WTC11 (cell line): ENCODE data around the gene NDUFS7. TPM values are rescaled to one million over a fixed set of nuclear protein-coding genes. Genes with fewer than 3 reads are reported as not detected.

ENCODE experiments used
- ATAC-seq: fragments of 200-7000 bp; cut with Tn5 transposase; 2 replicates; pipeline ENCODE4 v1.10.0; 2021; ENCODE audit warnings: mild to moderate bottlenecking, moderate library complexity
- CTCF ChIA-PET: fragments of 300-600 bp; sonication (Branson Sonifier 250); formaldehyde crosslinking; loops from one replicate; lab custom pipeline; 2021; ENCODE audit warnings: antibody characterized with exemption; lab: Charles Lee
- POLR2A ChIA-PET: fragments of 350-600 bp; sonication (Branson Sonifier 250); formaldehyde crosslinking; loops from one replicate; lab custom pipeline; 2021; ENCODE audit warnings: antibody characterized with exemption; lab: Charles Lee
- DNase-seq: peaks from one replicate; pipeline ENCODE4 v3.0.0; 2021; ENCODE audit warnings: low spot score
- H3K27ac Mint-ChIP-seq: 2 replicates; pipeline ENCODE4 v1.8.0; 2021; ENCODE audit warnings: mixed read lengths
- H3K27me3 Mint-ChIP-seq: 2 replicates; pipeline ENCODE4 v1.8.0; 2021; ENCODE audit warnings: low read depth, mild to moderate bottlenecking, moderate library complexity, mixed read lengths
- H3K36me3 Mint-ChIP-seq: 2 replicates; pipeline ENCODE4 v1.8.0; 2021; ENCODE audit warnings: mixed read lengths
- H3K4me1 Mint-ChIP-seq: 2 replicates; pipeline ENCODE4 v1.8.0; 2022; ENCODE audit warnings: mixed read lengths
- H3K4me3 Mint-ChIP-seq: 2 replicates; pipeline ENCODE4 v1.8.0; 2021; ENCODE audit warnings: mild to moderate bottlenecking, moderate library complexity, mixed read lengths
- H3K9me3 Mint-ChIP-seq: 2 replicates; pipeline ENCODE4 v1.8.0; 2021; ENCODE audit warnings: mixed read lengths
- E2F4 ChIP-seq: sonication (generic); formaldehyde crosslinking; IDR thresholded peaks from 2 replicates; pipeline ENCODE4 v1.8.1; 2022; ENCODE audit warnings: low read depth, mild to moderate bottlenecking, moderate library complexity, missing genetic modification reagents, borderline replicate concordance
- ETV6 ChIP-seq: sonication (generic); formaldehyde crosslinking; IDR thresholded peaks from 2 replicates; pipeline ENCODE4 v1.8.1; 2022; ENCODE audit warnings: mild to moderate bottlenecking, missing genetic modification reagents
- GABPB1 ChIP-seq: sonication (generic); formaldehyde crosslinking; IDR thresholded peaks from 2 replicates; pipeline ENCODE4 v1.8.1; 2023; ENCODE audit warnings: mild to moderate bottlenecking, missing genetic modification reagents
- GRHL2 ChIP-seq: fragments of 250-450 bp; sonication (Bioruptor Pico); IDR thresholded peaks from 2 replicates; pipeline ENCODE4 v1.8.0; 2022; ENCODE audit warnings: mild to moderate bottlenecking, moderate library complexity; ENCODE audit not compliant: insufficient replicate concordance, severe bottlenecking
- GTF2I ChIP-seq: fragments of 250-450 bp; sonication (Bioruptor Pico); conservative IDR thresholded peaks from 2 replicates; pipeline ENCODE4 v1.4.0; 2021; ENCODE audit warnings: mild to moderate bottlenecking
- NR1H2 ChIP-seq: sonication (generic); formaldehyde crosslinking; IDR thresholded peaks from 2 replicates; pipeline ENCODE4 v1.9.0; 2021; ENCODE audit warnings: mild to moderate bottlenecking, moderate library complexity, missing genetic modification reagents
- NR3C1 ChIP-seq: sonication (generic); formaldehyde crosslinking; conservative IDR thresholded peaks from 2 replicates; pipeline ENCODE4 v1.8.1; 2023; ENCODE audit warnings: low read depth, mild to moderate bottlenecking, missing genetic modification reagents
- RELA ChIP-seq: sonication (generic); formaldehyde crosslinking; IDR thresholded peaks from 2 replicates; pipeline ENCODE4 v1.8.1; 2022; ENCODE audit warnings: missing genetic modification reagents, mild to moderate bottlenecking, borderline replicate concordance
- SOX15 ChIP-seq: fragments of 250-450 bp; sonication (Bioruptor Pico); IDR thresholded peaks from 2 replicates; pipeline ENCODE4 v1.9.0; 2021; ENCODE audit warnings: mild to moderate bottlenecking
- TP53 ChIP-seq: sonication (generic); formaldehyde crosslinking; IDR thresholded peaks from 2 replicates; pipeline ENCODE4 v1.8.1; 2023; ENCODE audit warnings: mild to moderate bottlenecking, missing genetic modification reagents
- USF2 ChIP-seq: sonication (generic); formaldehyde crosslinking; IDR thresholded peaks from 2 replicates; pipeline ENCODE4 v1.8.1; 2023; ENCODE audit warnings: mild to moderate bottlenecking, missing genetic modification reagents, moderate library complexity
- ZBTB43 ChIP-seq: sonication (generic); formaldehyde crosslinking; IDR thresholded peaks from 2 replicates; pipeline ENCODE4 v1.8.1; 2023; ENCODE audit warnings: mild to moderate bottlenecking, missing genetic modification reagents
- ZMAT4 ChIP-seq: fragments of 250-450 bp; sonication (Bioruptor Pico); IDR thresholded peaks from 2 replicates; pipeline ENCODE4 v1.9.0; 2021; ENCODE audit warnings: mild to moderate bottlenecking
- ZNF423 ChIP-seq: fragments of 250-450 bp; sonication (Bioruptor Pico); IDR thresholded peaks from 2 replicates; pipeline ENCODE4 v2.1.2; 2022; ENCODE audit warnings: mild to moderate bottlenecking, moderate library complexity
- total RNA-seq: library from RNA; stranded (reverse); gene quantifications from 3 replicates; pipeline ENCODE4 v1.2.3, GENCODE V29; 2021
- TF ChIP-seq, protein P1 (sequence below): sonication (generic); formaldehyde crosslinking; IDR thresholded peaks from 2 replicates; pipeline ENCODE4 v1.8.0; 2023; ENCODE audit warnings: mild to moderate bottlenecking, missing genetic modification reagents
- TF ChIP-seq, protein P2 (sequence below): sonication (generic); formaldehyde crosslinking; IDR thresholded peaks from 2 replicates; pipeline ENCODE4 v1.8.1; 2023; ENCODE audit warnings: mild to moderate bottlenecking, missing genetic modification reagents
- TF ChIP-seq, protein P3 (sequence below): sonication (generic); formaldehyde crosslinking; IDR thresholded peaks from 2 replicates; pipeline ENCODE4 v1.8.1; 2022; ENCODE audit warnings: low read depth, missing genetic modification reagents, borderline replicate concordance
- TF ChIP-seq, protein P4 (sequence below): fragments of 250-450 bp; sonication (Bioruptor Pico); IDR thresholded peaks from 2 replicates; pipeline ENCODE4 v1.9.0; 2021; ENCODE audit warnings: moderate library complexity, mild to moderate bottlenecking, inconsistent platforms, borderline replicate concordance

The NDUFS7 gene
- total RNA-seq, 1 experiment from 2014 or later, result 136 TPM

DNA sequence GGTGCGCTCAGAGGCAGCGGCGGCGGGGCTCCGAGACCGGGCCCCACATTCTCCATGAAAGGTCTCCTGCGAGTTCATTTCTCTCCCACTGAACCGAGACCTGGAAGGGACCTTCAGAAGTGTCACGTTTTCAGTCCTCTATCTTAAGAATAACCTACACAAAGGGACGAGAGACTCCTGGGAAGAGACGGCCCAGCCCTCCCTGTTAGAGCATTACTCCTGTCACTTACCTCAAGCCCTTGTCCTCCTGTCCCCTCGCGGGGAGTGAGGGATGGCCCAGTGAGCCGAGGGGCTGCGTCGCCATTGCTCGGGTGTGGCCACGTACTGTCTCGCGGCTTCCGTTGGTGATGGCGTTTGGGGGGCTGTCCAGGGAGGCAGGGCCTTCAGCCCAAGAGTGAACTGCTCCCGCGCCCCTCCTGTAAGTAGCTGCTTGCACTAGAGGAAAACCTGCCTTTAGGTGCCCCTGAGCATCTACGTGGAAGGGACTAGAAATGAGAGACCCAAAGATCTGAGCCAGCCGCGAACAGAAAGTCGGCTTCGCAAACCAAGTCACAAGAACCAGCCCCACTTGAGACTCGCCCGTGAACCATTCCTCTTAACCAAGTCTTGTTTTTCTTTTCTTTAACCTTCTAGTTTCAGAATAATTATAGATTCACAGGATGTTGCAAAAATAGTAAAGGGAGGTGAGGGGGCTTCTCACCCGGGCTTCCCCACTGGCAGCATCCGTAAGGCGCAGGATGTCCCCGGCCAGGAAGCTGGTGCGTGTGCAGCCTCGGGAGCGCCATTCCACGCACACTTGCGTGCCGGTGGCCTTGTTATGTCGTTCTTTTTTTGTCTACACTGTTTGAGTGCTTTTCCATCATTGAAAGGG lies 21.1 kb upstream of the NDUFS7 start:
- ATAC-seq, result no peak
- no peak overlapping the region for H3K27ac Mint-ChIP-seq

More for the DNA sequence above, 21.1 kb upstream of the NDUFS7 start:
- Mint-ChIP-seq H3K9me3 (no peaks in the 10 kb centered on the region), H3K27me3 (no peaks in the 10 kb centered on the region), H3K4me1 (peaks cover 20% of the 10 kb centered on the region), H3K4me3 (no peak overlapping the region), H3K36me3 (peaks cover 71% of the 10 kb centered on the region)
- no peak for TF ChIP-seq TP53
- TF ChIP-seq, protein P1, sequence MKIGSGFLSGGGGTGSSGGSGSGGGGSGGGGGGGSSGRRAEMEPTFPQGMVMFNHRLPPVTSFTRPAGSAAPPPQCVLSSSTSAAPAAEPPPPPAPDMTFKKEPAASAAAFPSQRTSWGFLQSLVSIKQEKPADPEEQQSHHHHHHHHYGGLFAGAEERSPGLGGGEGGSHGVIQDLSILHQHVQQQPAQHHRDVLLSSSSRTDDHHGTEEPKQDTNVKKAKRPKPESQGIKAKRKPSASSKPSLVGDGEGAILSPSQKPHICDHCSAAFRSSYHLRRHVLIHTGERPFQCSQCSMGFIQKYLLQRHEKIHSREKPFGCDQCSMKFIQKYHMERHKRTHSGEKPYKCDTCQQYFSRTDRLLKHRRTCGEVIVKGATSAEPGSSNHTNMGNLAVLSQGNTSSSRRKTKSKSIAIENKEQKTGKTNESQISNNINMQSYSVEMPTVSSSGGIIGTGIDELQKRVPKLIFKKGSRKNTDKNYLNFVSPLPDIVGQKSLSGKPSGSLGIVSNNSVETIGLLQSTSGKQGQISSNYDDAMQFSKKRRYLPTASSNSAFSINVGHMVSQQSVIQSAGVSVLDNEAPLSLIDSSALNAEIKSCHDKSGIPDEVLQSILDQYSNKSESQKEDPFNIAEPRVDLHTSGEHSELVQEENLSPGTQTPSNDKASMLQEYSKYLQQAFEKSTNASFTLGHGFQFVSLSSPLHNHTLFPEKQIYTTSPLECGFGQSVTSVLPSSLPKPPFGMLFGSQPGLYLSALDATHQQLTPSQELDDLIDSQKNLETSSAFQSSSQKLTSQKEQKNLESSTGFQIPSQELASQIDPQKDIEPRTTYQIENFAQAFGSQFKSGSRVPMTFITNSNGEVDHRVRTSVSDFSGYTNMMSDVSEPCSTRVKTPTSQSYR, result no peak
- TF ChIP-seq, protein P2, sequence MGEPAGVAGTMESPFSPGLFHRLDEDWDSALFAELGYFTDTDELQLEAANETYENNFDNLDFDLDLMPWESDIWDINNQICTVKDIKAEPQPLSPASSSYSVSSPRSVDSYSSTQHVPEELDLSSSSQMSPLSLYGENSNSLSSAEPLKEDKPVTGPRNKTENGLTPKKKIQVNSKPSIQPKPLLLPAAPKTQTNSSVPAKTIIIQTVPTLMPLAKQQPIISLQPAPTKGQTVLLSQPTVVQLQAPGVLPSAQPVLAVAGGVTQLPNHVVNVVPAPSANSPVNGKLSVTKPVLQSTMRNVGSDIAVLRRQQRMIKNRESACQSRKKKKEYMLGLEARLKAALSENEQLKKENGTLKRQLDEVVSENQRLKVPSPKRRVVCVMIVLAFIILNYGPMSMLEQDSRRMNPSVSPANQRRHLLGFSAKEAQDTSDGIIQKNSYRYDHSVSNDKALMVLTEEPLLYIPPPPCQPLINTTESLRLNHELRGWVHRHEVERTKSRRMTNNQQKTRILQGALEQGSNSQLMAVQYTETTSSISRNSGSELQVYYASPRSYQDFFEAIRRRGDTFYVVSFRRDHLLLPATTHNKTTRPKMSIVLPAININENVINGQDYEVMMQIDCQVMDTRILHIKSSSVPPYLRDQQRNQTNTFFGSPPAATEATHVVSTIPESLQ, result no peak
- TF ChIP-seq ZBTB43, result no peak
- TF ChIP-seq SOX15 (CRISPR knock-in tag), result no peak
- no peak for TF ChIP-seq USF2 (CRISPR knock-in tag)
- TF ChIP-seq, protein P3, sequence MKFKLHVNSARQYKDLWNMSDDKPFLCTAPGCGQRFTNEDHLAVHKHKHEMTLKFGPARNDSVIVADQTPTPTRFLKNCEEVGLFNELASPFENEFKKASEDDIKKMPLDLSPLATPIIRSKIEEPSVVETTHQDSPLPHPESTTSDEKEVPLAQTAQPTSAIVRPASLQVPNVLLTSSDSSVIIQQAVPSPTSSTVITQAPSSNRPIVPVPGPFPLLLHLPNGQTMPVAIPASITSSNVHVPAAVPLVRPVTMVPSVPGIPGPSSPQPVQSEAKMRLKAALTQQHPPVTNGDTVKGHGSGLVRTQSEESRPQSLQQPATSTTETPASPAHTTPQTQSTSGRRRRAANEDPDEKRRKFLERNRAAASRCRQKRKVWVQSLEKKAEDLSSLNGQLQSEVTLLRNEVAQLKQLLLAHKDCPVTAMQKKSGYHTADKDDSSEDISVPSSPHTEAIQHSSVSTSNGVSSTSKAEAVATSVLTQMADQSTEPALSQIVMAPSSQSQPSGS (CRISPR knock-in tag), result no peak
- no peak for TF ChIP-seq E2F4 (CRISPR knock-in tag)
- TF ChIP-seq GABPB1 (CRISPR knock-in tag), result no peak
- no peak for TF ChIP-seq ZMAT4
- no peak for TF ChIP-seq NR1H2
- no peak for TF ChIP-seq ETV6 (CRISPR knock-in tag)
- TF ChIP-seq RELA, result no peak
- TF ChIP-seq GTF2I, result no peak
- TF ChIP-seq, protein P4, sequence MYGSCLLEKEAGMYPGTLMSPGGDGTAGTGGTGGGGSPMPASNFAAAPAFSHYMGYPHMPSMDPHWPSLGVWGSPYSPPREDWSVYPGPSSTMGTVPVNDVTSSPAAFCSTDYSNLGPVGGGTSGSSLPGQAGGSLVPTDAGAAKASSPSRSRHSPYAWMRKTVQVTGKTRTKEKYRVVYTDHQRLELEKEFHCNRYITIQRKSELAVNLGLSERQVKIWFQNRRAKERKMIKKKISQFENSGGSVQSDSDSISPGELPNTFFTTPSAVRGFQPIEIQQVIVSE (CRISPR knock-in tag), result no peak
- TF ChIP-seq GRHL2 (CRISPR knock-in tag), result no peak
- TF ChIP-seq ZNF423 (CRISPR knock-in tag), result no peak
- no peak for TF ChIP-seq NR3C1 (CRISPR knock-in tag)
- ChIA-PET CTCF (no interaction called here), POLR2A (no interaction called here)
- DNase-seq, result no peak
